ENCODE results near the gene RAI14. TPM values are rescaled to one million over a fixed set of nuclear protein-coding genes. Genes with fewer than 3 reads are reported as not detected.

Gene RAI14
- polyA plus RNA-seq, 4 donors = 4.2 to 16.8 (median 7.6) TPM

GRCh38 chr5:34627794-34628193 is 28.3 kb upstream of the RAI14 start:
- H3K4me3 ChIP-seq (ENCODE audit: low read depth in 1 of 3, low read length in 3 of 3) = no peak overlapping the region
- no peaks in the 10 kb centered on the region for H3K4me1 ChIP-seq (ENCODE audit: control insufficient read depth in 3 of 3, insufficient read depth in 2 of 3, low read depth in 1 of 3, low read length in 2 of 3)
- no peaks in the 10 kb centered on the region for H3K27me3 ChIP-seq (ENCODE audit: control insufficient read depth in 3 of 3, insufficient read depth in 3 of 3, low read length in 3 of 3)
- FAIRE-seq = no peak
- H3K36me3 ChIP-seq (ENCODE audit: control insufficient read depth in 3 of 3, insufficient read depth in 2 of 3, low read depth in 1 of 3, low read length in 3 of 3) = no peaks in the 10 kb centered on the region
- no peak overlapping the region for H3K27ac ChIP-seq (ENCODE audit: low read depth in 1 of 3, low read length in 2 of 3)
- no peak for DNase-seq
- peaks cover 0 to 7% of the 10 kb centered on the region in 2 donors for H3K9me3 ChIP-seq (ENCODE audit: control insufficient read depth in 2 of 2, insufficient read depth in 1 of 2, low read depth in 1 of 2, low read length in 1 of 2)
- 33 to 43% (median 43%) methylated on average over 1 of the region's 1 CpG for WGBS, 3 donors

GRCh38 chr5:34628373-34628772 is 27.8 kb upstream of the RAI14 start:
- Histone ChIP-seq H3K27me3 (ENCODE audit: control insufficient read depth in 3 of 3, insufficient read depth in 3 of 3, low read length in 3 of 3) (no peaks in the 10 kb centered on the region), H3K9me3 (ENCODE audit: control insufficient read depth in 2 of 2, insufficient read depth in 1 of 2, low read depth in 1 of 2, low read length in 1 of 2) (peaks cover 0 to 7% of the 10 kb centered on the region in 2 donors), H3K36me3 (ENCODE audit: control insufficient read depth in 3 of 3, insufficient read depth in 2 of 3, low read depth in 1 of 3, low read length in 3 of 3) (no peaks in the 10 kb centered on the region), H3K4me1 (ENCODE audit: control insufficient read depth in 3 of 3, insufficient read depth in 2 of 3, low read depth in 1 of 3, low read length in 2 of 3) (no peaks in the 10 kb centered on the region), H3K4me3 (ENCODE audit: low read depth in 1 of 3, low read length in 3 of 3) (no peak overlapping the region), H3K27ac (ENCODE audit: low read depth in 1 of 3, low read length in 2 of 3) (no peak overlapping the region)
- DNase-seq = no peak
- WGBS, 3 donors = 66 to 79% (median 76%) methylated on average over 3 of the region's 3 CpGs
- no peak for FAIRE-seq

GRCh38 chr5:34630596-34630995 is 25.5 kb upstream of the RAI14 start:
- 85 to 89% (median 87%) methylated on average over 4 of the region's 4 CpGs for WGBS, 3 donors
- Histone ChIP-seq H3K4me3 (ENCODE audit: low read depth in 1 of 3, low read length in 3 of 3) (no peak overlapping the region), H3K27ac (ENCODE audit: low read depth in 1 of 3, low read length in 2 of 3) (no peak overlapping the region), H3K36me3 (ENCODE audit: control insufficient read depth in 3 of 3, insufficient read depth in 2 of 3, low read depth in 1 of 3, low read length in 3 of 3) (no peaks in the 10 kb centered on the region), H3K27me3 (ENCODE audit: control insufficient read depth in 3 of 3, insufficient read depth in 3 of 3, low read length in 3 of 3) (no peaks in the 10 kb centered on the region), H3K9me3 (ENCODE audit: control insufficient read depth in 2 of 2, insufficient read depth in 1 of 2, low read depth in 1 of 2, low read length in 1 of 2) (peaks cover 0 to 7% of the 10 kb centered on the region in 2 donors), H3K4me1 (ENCODE audit: control insufficient read depth in 3 of 3, insufficient read depth in 2 of 3, low read depth in 1 of 3, low read length in 2 of 3) (no peaks in the 10 kb centered on the region)
- DNase-seq (no peak), FAIRE-seq (no peak)

- peaks cover 0 to 7% of the 10 kb centered on the region in 2 donors for H3K9me3 ChIP-seq (ENCODE audit: control insufficient read depth in 2 of 2, insufficient read depth in 1 of 2, low read depth in 1 of 2, low read length in 1 of 2)
- no peak overlapping the region for H3K27ac ChIP-seq (ENCODE audit: low read depth in 1 of 3, low read length in 2 of 3)
- H3K4me1 ChIP-seq (ENCODE audit: control insufficient read depth in 3 of 3, insufficient read depth in 2 of 3, low read depth in 1 of 3, low read length in 2 of 3) = no peaks in the 10 kb centered on the region
- no peak for DNase-seq
- no peaks in the 10 kb centered on the region for H3K27me3 ChIP-seq (ENCODE audit: control insufficient read depth in 3 of 3, insufficient read depth in 3 of 3, low read length in 3 of 3)
- H3K4me3 ChIP-seq (ENCODE audit: low read depth in 1 of 3, low read length in 3 of 3) = no peak overlapping the region
- H3K36me3 ChIP-seq (ENCODE audit: control insufficient read depth in 3 of 3, insufficient read depth in 2 of 3, low read depth in 1 of 3, low read length in 3 of 3) = no peaks in the 10 kb centered on the region
- 68 to 84% (median 68%) methylated on average over 8 of the region's 8 CpGs for WGBS, 3 donors
- FAIRE-seq = no peak
Measured at GRCh38 chr5:34632807-34633422, 23.2 kb upstream of the RAI14 start.

- H3K27me3 ChIP-seq (ENCODE audit: control insufficient read depth in 3 of 3, insufficient read depth in 3 of 3, low read length in 3 of 3) = no peaks in the 10 kb centered on the region
- DNase-seq (no peak), FAIRE-seq (no peak)
- no peaks in the 10 kb centered on the region for H3K36me3 ChIP-seq (ENCODE audit: control insufficient read depth in 3 of 3, insufficient read depth in 2 of 3, low read depth in 1 of 3, low read length in 3 of 3)
- no peak overlapping the region for H3K27ac ChIP-seq (ENCODE audit: low read depth in 1 of 3, low read length in 2 of 3)
- H3K9me3 ChIP-seq (ENCODE audit: control insufficient read depth in 2 of 2, insufficient read depth in 1 of 2, low read depth in 1 of 2, low read length in 1 of 2) = no peaks in the 10 kb centered on the region
- WGBS, 3 donors = 81 to 87% (median 87%) methylated on average over 3 of the region's 3 CpGs
- H3K4me1 ChIP-seq (ENCODE audit: control insufficient read depth in 3 of 3, insufficient read depth in 2 of 3, low read depth in 1 of 3, low read length in 2 of 3) = no peaks in the 10 kb centered on the region
- H3K4me3 ChIP-seq (ENCODE audit: low read depth in 1 of 3, low read length in 3 of 3) = no peak overlapping the region
Measured at GRCh38 chr5:34639852-34640626, 16.1 kb upstream of the RAI14 start.

GRCh38 chr5:34648039-34648839 is 7.9 kb upstream of the RAI14 start:
- DNase-seq = no peak
- Histone ChIP-seq H3K27me3 (ENCODE audit: control insufficient read depth in 3 of 3, insufficient read depth in 3 of 3, low read length in 3 of 3) (no peaks in the 10 kb centered on the region), H3K36me3 (ENCODE audit: control insufficient read depth in 3 of 3, insufficient read depth in 2 of 3, low read depth in 1 of 3, low read length in 3 of 3) (no peaks in the 10 kb centered on the region), H3K4me3 (ENCODE audit: low read depth in 1 of 3, low read length in 3 of 3) (no peak overlapping the region), H3K9me3 (ENCODE audit: control insufficient read depth in 2 of 2, insufficient read depth in 1 of 2, low read depth in 1 of 2, low read length in 1 of 2) (peaks cover 0 to 9% of the 10 kb centered on the region in 2 donors), H3K4me1 (ENCODE audit: control insufficient read depth in 3 of 3, insufficient read depth in 2 of 3, low read depth in 1 of 3, low read length in 2 of 3) (no peaks in the 10 kb centered on the region), H3K27ac (ENCODE audit: low read depth in 1 of 3, low read length in 2 of 3) (no peak overlapping the region)
- 66 to 71% (median 69%) methylated on average over 5 of the region's 5 CpGs for WGBS, 3 donors
- FAIRE-seq = no peak

- WGBS, 3 donors = 77 to 94% (median 79%) methylated on average over 2 of the region's 2 CpGs
- H3K9me3 ChIP-seq (ENCODE audit: control insufficient read depth in 2 of 2, insufficient read depth in 1 of 2, low read depth in 1 of 2, low read length in 1 of 2) = peaks cover 0 to 9% of the 10 kb centered on the region in 2 donors
- DNase-seq (no peak), FAIRE-seq (no peak)
- H3K27ac ChIP-seq (ENCODE audit: low read depth in 1 of 3, low read length in 2 of 3) = no peak overlapping the region
- H3K4me1 ChIP-seq (ENCODE audit: control insufficient read depth in 3 of 3, insufficient read depth in 2 of 3, low read depth in 1 of 3, low read length in 2 of 3) = no peaks in the 10 kb centered on the region
- no peak overlapping the region for H3K4me3 ChIP-seq (ENCODE audit: low read depth in 1 of 3, low read length in 3 of 3)
- no peaks in the 10 kb centered on the region for H3K36me3 ChIP-seq (ENCODE audit: control insufficient read depth in 3 of 3, insufficient read depth in 2 of 3, low read depth in 1 of 3, low read length in 3 of 3)
- H3K27me3 ChIP-seq (ENCODE audit: control insufficient read depth in 3 of 3, insufficient read depth in 3 of 3, low read length in 3 of 3) = no peaks in the 10 kb centered on the region
Measured at GRCh38 chr5:34648840-34649158, 7.3 kb upstream of the RAI14 start.

- DNase-seq (no peak), FAIRE-seq (no peak)
- Histone ChIP-seq H3K27ac (ENCODE audit: low read depth in 1 of 3, low read length in 2 of 3) (no peak overlapping the region), H3K9me3 (ENCODE audit: control insufficient read depth in 2 of 2, insufficient read depth in 1 of 2, low read depth in 1 of 2, low read length in 1 of 2) (peaks cover 0 to under 1% of the 10 kb centered on the region in 2 donors), H3K4me1 (ENCODE audit: control insufficient read depth in 3 of 3, insufficient read depth in 2 of 3, low read depth in 1 of 3, low read length in 2 of 3) (no peaks in the 10 kb centered on the region), H3K27me3 (ENCODE audit: control insufficient read depth in 3 of 3, insufficient read depth in 3 of 3, low read length in 3 of 3) (no peaks in the 10 kb centered on the region), H3K36me3 (ENCODE audit: control insufficient read depth in 3 of 3, insufficient read depth in 2 of 3, low read depth in 1 of 3, low read length in 3 of 3) (no peaks in the 10 kb centered on the region), H3K4me3 (ENCODE audit: low read depth in 1 of 3, low read length in 3 of 3) (no peak overlapping the region)
- WGBS, 3 donors = 27 to 49% (median 33%) methylated on average over 2 of the region's 2 CpGs
Measured at GRCh38 chr5:34651791-34652190, 4.3 kb upstream of the RAI14 start.

All from small intestine (tissue), 7 donors.